ENCODE measurements around the gene MOSPD2. TPM values are rescaled to one million over a fixed set of nuclear protein-coding genes. Genes with fewer than 3 reads are reported as not detected.

MOSPD2 gene
- total and polyA plus RNA-seq, 2 donors (not counting 3 experiments of a cell fraction or from before 2014, with no cell fraction given): 4.9 to 14.9 TPM

DNA sequence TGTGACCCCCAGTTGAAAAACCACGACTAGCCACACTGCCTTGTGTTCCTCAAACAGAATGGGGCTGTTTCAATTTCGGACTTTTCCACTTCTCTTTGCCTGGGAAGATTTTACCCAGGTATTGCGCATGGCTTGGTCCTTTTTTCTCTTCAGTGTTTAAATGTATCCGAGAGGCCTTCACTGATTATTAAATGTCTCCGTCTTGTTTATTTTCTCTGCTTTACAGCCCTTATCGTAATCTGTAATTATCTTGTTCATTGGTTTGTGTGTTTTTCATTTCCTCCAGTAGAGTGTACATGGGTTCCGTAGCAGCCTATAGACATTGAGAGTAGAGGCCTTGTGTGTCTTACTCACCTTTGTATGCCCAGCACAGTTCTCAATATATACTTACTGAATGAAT lies 2.4 kb downstream of the MOSPD2 start:
- Histone ChIP-seq H3K9ac (replicated peaks; ENCODE audit: extremely low read depth, insufficient read depth, low read length) (no peak overlapping the region), H3K4me3 (replicated peaks in 1 of 3; ENCODE audit: insufficient read depth in 1 of 3, low read depth in 1 of 3, low read length in 3 of 3) (no peak overlapping the region), H3K36me3 (ENCODE audit: control insufficient read depth in 2 of 2, extremely low read depth in 1 of 2, insufficient read depth in 2 of 2, low read length in 2 of 2) (no peaks in the 10 kb centered on the region), H4K20me1 (replicated peaks; ENCODE audit: control insufficient read depth, extremely low read depth, insufficient read depth, low read length) (no peaks in the 10 kb centered on the region), H3K9me3 (replicated peaks; ENCODE audit: control insufficient read depth, insufficient read depth, low read length) (no peaks in the 10 kb centered on the region), H3K4me1 (ENCODE audit: control insufficient read depth, extremely low read depth, insufficient read depth, low read length) (peaks cover 9% of the 10 kb centered on the region), H3K27me3 (ENCODE audit: control insufficient read depth in 2 of 2, insufficient read depth in 2 of 2, low read length in 2 of 2) (no peaks in the 10 kb centered on the region), H3K79me2 (ENCODE audit: control insufficient read depth, insufficient read depth, low read length) (peaks cover 26% of the 10 kb centered on the region), H3K27ac (ENCODE audit: insufficient read depth, low read depth, low read length) (no peak overlapping the region), H2AFZ (ENCODE audit: low read depth, low read length) (no peak overlapping the region), H3K9me1 (replicated peaks; ENCODE audit: control insufficient read depth, extremely low read depth, insufficient read depth, low read length) (no peaks in the 10 kb centered on the region), H3K4me2 (ENCODE audit: insufficient read depth, low read length) (no peak overlapping the region)
- dilution Hi-C loops (cut with MboI; ENCODE audit: extremely low pct_ligation_motif_present, low sequenced_read_pairs) (no loop called here), intact Hi-C loops (cut with micrococcal nuclease) (loop anchor here (10.0 kb wide), 1 partner anchor 1921 kb away; no protein-coding TSS in a partner anchor)
- no TSS peak for BruUV-seq (replicated peaks)
- POLR2A ChIA-PET: no interaction called here
- TF ChIP-seq, protein P1, sequence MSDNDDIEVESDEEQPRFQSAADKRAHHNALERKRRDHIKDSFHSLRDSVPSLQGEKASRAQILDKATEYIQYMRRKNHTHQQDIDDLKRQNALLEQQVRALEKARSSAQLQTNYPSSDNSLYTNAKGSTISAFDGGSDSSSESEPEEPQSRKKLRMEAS (IDR thresholded peaks at IDR 0.05; ENCODE audit: insufficient read depth, insufficient read length): no peak
- TF ChIP-seq EZH2 (IDR thresholded peaks at IDR 0.05; ENCODE audit: borderline replicate concordance, low read depth, low read length, severe bottlenecking) (no peak), POLR2AphosphoS5 (IDR thresholded peaks at IDR 0.05; ENCODE audit: insufficient read depth, low read depth, low read length) (no peak), MYC (IDR thresholded peaks at IDR 0.05; ENCODE audit: low read depth, low read length) (no peak)
- TF ChIP-seq, protein P2, sequence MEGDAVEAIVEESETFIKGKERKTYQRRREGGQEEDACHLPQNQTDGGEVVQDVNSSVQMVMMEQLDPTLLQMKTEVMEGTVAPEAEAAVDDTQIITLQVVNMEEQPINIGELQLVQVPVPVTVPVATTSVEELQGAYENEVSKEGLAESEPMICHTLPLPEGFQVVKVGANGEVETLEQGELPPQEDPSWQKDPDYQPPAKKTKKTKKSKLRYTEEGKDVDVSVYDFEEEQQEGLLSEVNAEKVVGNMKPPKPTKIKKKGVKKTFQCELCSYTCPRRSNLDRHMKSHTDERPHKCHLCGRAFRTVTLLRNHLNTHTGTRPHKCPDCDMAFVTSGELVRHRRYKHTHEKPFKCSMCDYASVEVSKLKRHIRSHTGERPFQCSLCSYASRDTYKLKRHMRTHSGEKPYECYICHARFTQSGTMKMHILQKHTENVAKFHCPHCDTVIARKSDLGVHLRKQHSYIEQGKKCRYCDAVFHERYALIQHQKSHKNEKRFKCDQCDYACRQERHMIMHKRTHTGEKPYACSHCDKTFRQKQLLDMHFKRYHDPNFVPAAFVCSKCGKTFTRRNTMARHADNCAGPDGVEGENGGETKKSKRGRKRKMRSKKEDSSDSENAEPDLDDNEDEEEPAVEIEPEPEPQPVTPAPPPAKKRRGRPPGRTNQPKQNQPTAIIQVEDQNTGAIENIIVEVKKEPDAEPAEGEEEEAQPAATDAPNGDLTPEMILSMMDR (IDR thresholded peaks at IDR 0.05; ENCODE audit: extremely low read depth in 1 of 2, insufficient read depth in 1 of 2, low read depth in 1 of 2, low read length in 2 of 2): no peak
- FAIRE-seq (no peak), DNase-seq (ENCODE audit: low read depth, low spot score) (no peak)
- CTCF ChIA-PET: no interaction called here

DNA sequence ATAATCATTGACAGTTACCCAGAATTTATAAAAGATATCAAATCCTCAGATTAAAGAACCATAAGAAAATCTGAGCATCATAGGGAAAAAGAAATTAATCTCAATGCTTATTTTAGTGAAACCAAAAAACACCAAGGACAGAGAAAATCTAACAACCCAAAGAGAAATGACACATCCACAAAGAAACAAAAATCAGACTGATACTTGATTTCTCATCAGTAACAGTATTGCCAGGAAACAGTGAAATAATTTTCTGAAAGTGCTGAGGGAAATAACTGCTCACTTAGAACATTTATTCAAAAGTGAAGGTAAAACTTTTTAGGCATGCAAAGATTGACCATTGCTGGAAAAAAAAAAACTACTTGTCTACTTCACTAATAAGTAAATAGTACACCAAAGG lies 10.6 kb downstream of the MOSPD2 start:
- Histone ChIP-seq H3K9me3 (replicated peaks; ENCODE audit: control insufficient read depth, insufficient read depth, low read length) (no peaks in the 10 kb centered on the region), H3K27ac (ENCODE audit: insufficient read depth, low read depth, low read length) (no peak overlapping the region), H3K9me1 (replicated peaks; ENCODE audit: control insufficient read depth, extremely low read depth, insufficient read depth, low read length) (no peaks in the 10 kb centered on the region), H3K36me3 (ENCODE audit: control insufficient read depth in 2 of 2, extremely low read depth in 1 of 2, insufficient read depth in 2 of 2, low read length in 2 of 2) (no peaks in the 10 kb centered on the region), H3K4me2 (ENCODE audit: insufficient read depth, low read length) (no peak overlapping the region), H2AFZ (ENCODE audit: low read depth, low read length) (no peak overlapping the region), H3K4me1 (ENCODE audit: control insufficient read depth, extremely low read depth, insufficient read depth, low read length) (no peaks in the 10 kb centered on the region), H3K27me3 (ENCODE audit: control insufficient read depth in 2 of 2, insufficient read depth in 2 of 2, low read length in 2 of 2) (no peaks in the 10 kb centered on the region), H3K4me3 (replicated peaks in 1 of 3; ENCODE audit: insufficient read depth in 1 of 3, low read depth in 1 of 3, low read length in 3 of 3) (no peak overlapping the region), H3K9ac (replicated peaks; ENCODE audit: extremely low read depth, insufficient read depth, low read length) (no peak overlapping the region), H3K79me2 (ENCODE audit: control insufficient read depth, insufficient read depth, low read length) (no peaks in the 10 kb centered on the region), H4K20me1 (replicated peaks; ENCODE audit: control insufficient read depth, extremely low read depth, insufficient read depth, low read length) (no peaks in the 10 kb centered on the region)
- TF ChIP-seq MYC (IDR thresholded peaks at IDR 0.05; ENCODE audit: low read depth, low read length): no peak
- TF ChIP-seq POLR2A (IDR thresholded peaks at IDR 0.05; ENCODE audit: low read depth, low read length): no peak
- DNase-seq (ENCODE audit: low read depth, low spot score): no peak
- intact Hi-C loops (cut with micrococcal nuclease): no loop called here
- dilution Hi-C loops (cut with MboI; ENCODE audit: extremely low pct_ligation_motif_present, low sequenced_read_pairs): no loop called here
- ChIA-PET POLR2A (no interaction called here), CTCF (no interaction called here)
- BruUV-seq (replicated peaks): no TSS peak
- FAIRE-seq: no peak

Measured in endothelial cell of umbilical vein (primary cell).